A549 (cell line): ENCODE results near the gene RNF225. TPM values are rescaled to one million over a fixed set of nuclear protein-coding genes. Genes with fewer than 3 reads are reported as not detected.

Source experiments
- ATAC-seq, 2 experiments: fragments of 200-7000 bp in 1 of 2; fragments of >200 bp in 1 of 2; cut with Nextera tagmentation in 1 of 2; cut with Tn5 transposase in 1 of 2; 3 replicates each; pipeline versions ENCODE4 v1.8.0 to v1.9.1; 2018 to 2020; ENCODE audit warnings: mild to moderate bottlenecking in 1 of 2, moderate library complexity in 1 of 2
- CTCF ChIA-PET: fragments of 300-600 bp; sonication (Branson Sonifier 250); formaldehyde crosslinking; extraction: SDS; loops from one replicate; lab custom pipeline; 2021; ENCODE audit warnings: antibody characterized with exemption, inconsistent platforms; lab: Yijun Ruan, JAX
- POLR2A ChIA-PET: fragments of 350-600 bp; formaldehyde crosslinking; extraction: SDS; loops from one replicate; lab custom pipeline; 2021; ENCODE audit warnings: antibody characterized with exemption, inconsistent platforms; lab: Yijun Ruan, JAX
- DNase-seq, 2 experiments: peaks; one replicate each; pipeline versions ENCODE4 v3.0.0 to v3.0.0-alpha.2; 2011 to 2016; ENCODE audit warnings: low read depth in 1 of 2, low spot score in 1 of 2
- FAIRE-seq: peaks from 2 replicates; lab custom pipeline; 2011; peaks lifted over from hg19 to GRCh38; lab: Jason Lieb, UNC
- H3K27ac ChIP-seq, 2 experiments: fragments of >200 bp; sonication (Bioruptor Twin); formaldehyde crosslinking; 3 replicates each; pipeline ENCODE4 v1.5.1; 2016 to 2017
- H3K4me1 ChIP-seq: fragments of >200 bp; sonication (Bioruptor Twin); formaldehyde crosslinking; 3 replicates; pipeline ENCODE4 v1.6.1; 2016
- H3K4me2 ChIP-seq: fragments of >200 bp; sonication (Bioruptor Twin); formaldehyde crosslinking; 3 replicates; pipeline ENCODE4 v1.6.1; 2016
- H3K4me3 ChIP-seq: fragments of >200 bp; sonication (Bioruptor Twin); formaldehyde crosslinking; 3 replicates; pipeline ENCODE4 v1.5.1; 2016
- H3K9me3 ChIP-seq: fragments of >200 bp; sonication (Bioruptor Twin); formaldehyde crosslinking; 3 replicates; pipeline ENCODE4 v1.6.1; 2016
- BHLHE40 ChIP-seq: IDR thresholded peaks from 2 replicates; pipeline ENCODE4 v1.6.1; 2012; ENCODE audit warnings: low read depth, low read length, inconsistent platforms
- CHD2 ChIP-seq: fragments of 150-350 bp; IDR thresholded peaks from 2 replicates; pipeline ENCODE4 v1.6.1; 2014; ENCODE audit warnings: low read length; ENCODE audit not compliant: partially characterized antibody
- EHMT2 ChIP-seq: fragments of 200-600 bp; sonication (generic); IDR thresholded peaks from 2 replicates; pipeline ENCODE4 v1.6.1; 2016; ENCODE audit warnings: antibody characterized with exemption, low read depth, mild to moderate bottlenecking, moderate library complexity
- FOSB ChIP-seq: fragments of 250-450 bp; sonication (Bioruptor Pico); IDR thresholded peaks from 2 replicates; pipeline ENCODE4 v1.5.0; 2020; ENCODE audit warnings: mild to moderate bottlenecking, moderate library complexity
- FOSL2 ChIP-seq, 2 experiments: fragments of 450-650 bp in 1 of 2; fragments of >200 bp in 1 of 2; sonication (Bioruptor Twin) in 1 of 2; formaldehyde crosslinking; IDR thresholded peaks; 2 replicates each; pipeline versions ENCODE4 v1.5.0 to v1.6.1; 2016 to 2020; ENCODE audit warnings: mild to moderate bottlenecking in 1 of 2, moderate library complexity in 1 of 2
- HDAC2 ChIP-seq: fragments of 200-600 bp; sonication (generic); IDR thresholded peaks from 2 replicates; pipeline ENCODE4 v1.6.1; 2016
- HOXB13 ChIP-seq: fragments of 250-450 bp; sonication (Bioruptor Pico); IDR thresholded peaks from 2 replicates; pipeline ENCODE4 v1.5.0; 2020; ENCODE audit warnings: low read depth, mild to moderate bottlenecking, moderate library complexity
- KDM5A ChIP-seq: fragments of 200-600 bp; sonication (generic); IDR thresholded peaks from 2 replicates; pipeline ENCODE4 v1.6.1; 2016; ENCODE audit warnings: antibody characterized with exemption, mild to moderate bottlenecking
- MAFK ChIP-seq: fragments of 450-650 bp; IDR thresholded peaks from 2 replicates; pipeline ENCODE4 v1.6.1; 2014; ENCODE audit not compliant: partially characterized antibody
- MAZ ChIP-seq: fragments of 150-350 bp; IDR thresholded peaks from 2 replicates; pipeline ENCODE4 v1.6.1; 2014; ENCODE audit warnings: antibody characterized with exemption, low read depth, low read length, borderline replicate concordance
- POLR2A ChIP-seq: IDR thresholded peaks from 2 replicates; pipeline ENCODE4 v1.6.1; 2012; ENCODE audit warnings: mild to moderate bottlenecking, low read length
- POLR2AphosphoS2 ChIP-seq: conservative IDR thresholded peaks from 2 replicates; pipeline ENCODE4 v1.6.1; 2012; ENCODE audit warnings: low read length, improper control_type of control experiment, inconsistent platforms
- RARB ChIP-seq: fragments of 250-450 bp; sonication (Bioruptor Pico); IDR thresholded peaks from 2 replicates; pipeline ENCODE4 v1.8.0; 2021; ENCODE audit warnings: mild to moderate bottlenecking, moderate library complexity
- RFX5 ChIP-seq: fragments of 450-650 bp; IDR thresholded peaks from 2 replicates; pipeline ENCODE4 v1.7.1; 2014; ENCODE audit warnings: antibody characterized with exemption, mild to moderate bottlenecking, moderate library complexity
- ZNF302 ChIP-seq: fragments of 250-450 bp; sonication (Bioruptor Pico); IDR thresholded peaks from 2 replicates; pipeline ENCODE4 v1.9.0; 2021; ENCODE audit warnings: inconsistent platforms, mild to moderate bottlenecking, moderate library complexity
- WGBS: methylation state at CpG from one replicate; pipeline ENCODE4 v1.1.6; 2017; ENCODE audit errors: missing lambda C conversion rate; 5-methylcytosine and 5-hydroxymethylcytosine counted together
- polyA plus RNA-seq, 4 experiments: library from polyadenylated mRNA; depleted of rRNA in 3 of 4; stranded (reverse); fragments of >200 nt; fragmentation: RNase III in 1 of 4; extraction: RNeasy Plus Mini Kit Qiagen cat#74134 plus additional on column Dnase treatment in 1 of 4; gene quantifications; 2 replicates in 3 of 4; 3 replicates in 1 of 4; pipeline ENCODE4 v1.2.3, GENCODE V29; 2011 to 2017
- TF ChIP-seq, protein P1 (sequence below): IDR thresholded peaks from 2 replicates; pipeline ENCODE4 v1.6.1; 2012
- TF ChIP-seq, protein P2 (sequence below): fragments of 250-450 bp; sonication (Bioruptor Pico); IDR thresholded peaks from 2 replicates; pipeline ENCODE4 v1.5.0; 2020; ENCODE audit warnings: low read depth, mild to moderate bottlenecking, moderate library complexity
- TF ChIP-seq, protein P3 (sequence below): fragments of 450-650 bp; IDR thresholded peaks from 2 replicates; pipeline ENCODE4 v1.6.1; 2014; ENCODE audit warnings: antibody characterized with exemption
- TF ChIP-seq, protein P4 (sequence below): fragments of 250-450 bp; sonication (Bioruptor Pico); IDR thresholded peaks from 2 replicates; pipeline ENCODE4 v1.5.0; 2021; ENCODE audit warnings: mild to moderate bottlenecking, moderate library complexity, borderline replicate concordance
- TF ChIP-seq, protein P5 (sequence below): IDR thresholded peaks from 2 replicates; pipeline ENCODE4 v1.6.1; 2012; ENCODE audit warnings: low read depth, borderline replicate concordance

The RNF225 gene
- polyA plus RNA-seq, 2 of the 4 experiments (the other 2 are of a cell fraction), result not detected

DNA sequence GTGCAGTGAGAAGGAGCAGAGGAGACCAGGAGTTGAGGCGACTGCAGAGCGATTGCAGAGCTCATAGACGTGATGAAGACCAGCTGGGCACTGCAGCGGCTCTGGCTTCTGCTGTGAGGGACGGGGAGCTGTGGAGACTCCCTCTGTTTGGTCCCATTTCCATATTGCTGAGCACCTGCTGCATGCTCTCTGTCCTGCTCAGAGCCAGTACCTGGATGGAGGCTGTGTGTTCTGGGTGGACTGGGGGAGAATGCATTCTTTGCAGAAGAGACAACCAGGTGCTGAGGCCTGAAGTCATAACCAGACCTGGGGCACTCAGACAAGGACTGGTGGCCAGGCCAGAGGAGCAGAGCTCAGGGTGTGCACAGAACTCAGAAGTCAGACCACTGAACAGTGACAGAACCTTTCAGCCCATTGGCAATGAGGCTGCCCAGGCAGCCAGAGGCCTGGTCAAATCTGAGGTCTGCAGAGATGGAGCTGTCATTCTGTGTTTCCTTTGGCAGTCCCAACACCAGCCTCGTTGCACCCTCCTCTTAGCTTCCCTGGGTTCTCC, 40.9 kb upstream of the RNF225 start:
- POLR2A ChIA-PET, result no interaction called here
- H3K4me2 ChIP-seq, result no peak overlapping the region

DNA sequence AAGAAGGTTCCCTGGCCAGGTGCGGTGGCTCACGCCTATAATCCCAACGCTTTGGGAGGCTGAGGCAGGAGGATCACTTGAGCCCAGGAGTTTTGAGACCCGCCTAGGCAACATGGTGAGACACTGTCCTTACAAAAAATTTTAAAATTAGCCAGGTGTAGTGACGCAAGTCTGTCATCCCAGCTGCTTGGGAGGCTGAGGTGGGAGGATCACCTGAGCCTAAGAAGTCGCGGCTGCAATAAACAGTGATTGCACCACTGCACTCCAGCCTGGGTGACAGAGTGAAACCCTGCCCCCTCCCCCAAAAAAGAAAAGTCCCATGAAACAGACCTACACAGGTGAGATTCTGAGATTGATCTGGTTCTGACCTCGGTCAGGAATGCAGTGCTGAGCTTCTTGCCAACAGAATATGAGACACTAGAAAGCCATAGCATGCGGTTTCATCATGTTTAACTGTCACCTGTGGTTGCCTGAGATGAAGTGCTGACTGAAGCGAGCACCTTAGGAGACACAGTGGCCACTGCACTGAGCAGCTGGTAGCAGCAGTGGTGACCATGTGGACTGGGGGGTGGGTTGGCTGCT, 40.1 kb upstream of the RNF225 start:
- DNase-seq (no peak), ATAC-seq (no peak), FAIRE-seq (no peak)
- 86% methylated on average over 10 of the region's 10 CpGs for WGBS
- Histone ChIP-seq H3K9me3 (0 out of 3 replicates have a peak, but pooled peaks cover 2% of the 10 kb centered on the region), H3K4me3 (no peak overlapping the region), H3K4me1 (no peaks in the 10 kb centered on the region), H3K27ac (no peak overlapping the region), H3K4me2 (no peak overlapping the region)
- TF ChIP-seq POLR2AphosphoS2 (no peak), KDM5A (no peak), RARB (CRISPR knock-in tag) (no peak), HOXB13 (CRISPR knock-in tag) (no peak), FOSB (no peak), BHLHE40 (no peak), MAZ (no peak), HDAC2 (no peak), FOSL2 (IDR thresholded peaks at IDR 0.05) (no peak), FOSL2 (CRISPR knock-in tag; IDR thresholded peaks at IDR 0.05) (no peak), EHMT2 (no peak), CHD2 (no peak), ZNF302 (CRISPR knock-in tag) (no peak), POLR2A (no peak), RFX5 (no peak)
- TF ChIP-seq, protein P1, sequence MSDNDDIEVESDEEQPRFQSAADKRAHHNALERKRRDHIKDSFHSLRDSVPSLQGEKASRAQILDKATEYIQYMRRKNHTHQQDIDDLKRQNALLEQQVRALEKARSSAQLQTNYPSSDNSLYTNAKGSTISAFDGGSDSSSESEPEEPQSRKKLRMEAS, result no peak
- TF ChIP-seq, protein P2, sequence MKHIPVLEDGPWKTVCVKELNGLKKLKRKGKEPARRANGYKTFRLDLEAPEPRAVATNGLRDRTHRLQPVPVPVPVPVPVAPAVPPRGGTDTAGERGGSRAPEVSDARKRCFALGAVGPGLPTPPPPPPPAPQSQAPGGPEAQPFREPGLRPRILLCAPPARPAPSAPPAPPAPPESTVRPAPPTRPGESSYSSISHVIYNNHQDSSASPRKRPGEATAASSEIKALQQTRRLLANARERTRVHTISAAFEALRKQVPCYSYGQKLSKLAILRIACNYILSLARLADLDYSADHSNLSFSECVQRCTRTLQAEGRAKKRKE, result no peak
- TF ChIP-seq, protein P3, sequence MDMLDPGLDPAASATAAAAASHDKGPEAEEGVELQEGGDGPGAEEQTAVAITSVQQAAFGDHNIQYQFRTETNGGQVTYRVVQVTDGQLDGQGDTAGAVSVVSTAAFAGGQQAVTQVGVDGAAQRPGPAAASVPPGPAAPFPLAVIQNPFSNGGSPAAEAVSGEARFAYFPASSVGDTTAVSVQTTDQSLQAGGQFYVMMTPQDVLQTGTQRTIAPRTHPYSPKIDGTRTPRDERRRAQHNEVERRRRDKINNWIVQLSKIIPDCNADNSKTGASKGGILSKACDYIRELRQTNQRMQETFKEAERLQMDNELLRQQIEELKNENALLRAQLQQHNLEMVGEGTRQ, result no peak
- TF ChIP-seq, protein P4, sequence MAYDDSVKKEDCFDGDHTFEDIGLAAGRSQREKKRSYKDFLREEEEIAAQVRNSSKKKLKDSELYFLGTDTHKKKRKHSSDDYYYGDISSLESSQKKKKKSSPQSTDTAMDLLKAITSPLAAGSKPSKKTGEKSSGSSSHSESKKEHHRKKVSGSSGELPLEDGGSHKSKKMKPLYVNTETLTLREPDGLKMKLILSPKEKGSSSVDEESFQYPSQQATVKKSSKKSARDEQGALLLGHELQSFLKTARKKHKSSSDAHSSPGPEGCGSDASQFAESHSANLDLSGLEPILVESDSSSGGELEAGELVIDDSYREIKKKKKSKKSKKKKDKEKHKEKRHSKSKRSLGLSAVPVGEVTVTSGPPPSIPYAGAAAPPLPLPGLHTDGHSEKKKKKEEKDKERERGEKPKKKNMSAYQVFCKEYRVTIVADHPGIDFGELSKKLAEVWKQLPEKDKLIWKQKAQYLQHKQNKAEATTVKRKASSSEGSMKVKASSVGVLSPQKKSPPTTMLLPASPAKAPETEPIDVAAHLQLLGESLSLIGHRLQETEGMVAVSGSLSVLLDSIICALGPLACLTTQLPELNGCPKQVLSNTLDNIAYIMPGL (CRISPR knock-in tag), result no peak
- TF ChIP-seq, protein P5, sequence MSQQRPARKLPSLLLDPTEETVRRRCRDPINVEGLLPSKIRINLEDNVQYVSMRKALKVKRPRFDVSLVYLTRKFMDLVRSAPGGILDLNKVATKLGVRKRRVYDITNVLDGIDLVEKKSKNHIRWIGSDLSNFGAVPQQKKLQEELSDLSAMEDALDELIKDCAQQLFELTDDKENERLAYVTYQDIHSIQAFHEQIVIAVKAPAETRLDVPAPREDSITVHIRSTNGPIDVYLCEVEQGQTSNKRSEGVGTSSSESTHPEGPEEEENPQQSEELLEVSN, result no peak
- ChIA-PET CTCF (interaction anchor here (1.2 to 1.3 kb wide), 2 partner anchors 10 to 22 kb away, joined by 4 read pairs; no protein-coding TSS in a partner anchor), POLR2A (no interaction called here)

More for the DNA sequence above, 40.9 kb upstream of the RNF225 start:
- H3K4me1 ChIP-seq, result no peaks in the 10 kb centered on the region
- ATAC-seq, result no peak
- TF ChIP-seq MAFK, result no peak
- TF ChIP-seq BHLHE40, result no peak
- TF ChIP-seq, all 56 proteins: peak for 0
- WGBS, result 56% methylated on average over 6 of the region's 6 CpGs
- DNase-seq, result no peak
- CTCF ChIA-PET, result interaction anchor here (0.6 to 1.3 kb wide), 3 partner anchors 9 to 60 kb away, joined by 3 to 4 read pairs (median 4); no protein-coding TSS in a partner anchor
- FAIRE-seq, result no peak
- Histone ChIP-seq H3K27ac (no peak overlapping the region), H3K9me3 (peaks cover 2% of the 10 kb centered on the region; the same call in 1 of the 3 replicates), H3K4me3 (no peak overlapping the region)
